Measurements from ENCODE around the gene GLB1L2.

Gene GLB1L2

GRCh38 chr11:134350381-134350780 lies 18.6 kb downstream of the GLB1L2 start:
- H3K9me3 Mint-ChIP-seq (ENCODE audit: low read depth), result peaks cover 3% of the 10 kb centered on the region
- peaks cover 4% of the 10 kb centered on the region for H3K4me1 Mint-ChIP-seq (ENCODE audit: low read depth)
- H3K4me3 Mint-ChIP-seq, result no peak overlapping the region
- peaks cover 4% of the 10 kb centered on the region for H3K36me3 Mint-ChIP-seq
- no peaks in the 10 kb centered on the region for H3K27me3 Mint-ChIP-seq
- H3K27ac Mint-ChIP-seq, result no peak overlapping the region

GRCh38 chr11:134352111-134352510 lies 20.3 kb downstream of the GLB1L2 start:
- H3K4me1 Mint-ChIP-seq (ENCODE audit: low read depth), result peaks cover 4% of the 10 kb centered on the region
- peaks cover 2% of the 10 kb centered on the region for H3K36me3 Mint-ChIP-seq

GRCh38 chr11:134355136-134355535 lies 23.3 kb downstream of the GLB1L2 start:
- Mint-ChIP-seq H3K4me1 (ENCODE audit: low read depth) (peaks cover 7% of the 10 kb centered on the region), H3K27ac (no peak overlapping the region), H3K27me3 (peaks cover 5% of the 10 kb centered on the region), H3K36me3 (peaks cover 2% of the 10 kb centered on the region), H3K9me3 (ENCODE audit: low read depth) (peaks cover 3% of the 10 kb centered on the region), H3K4me3 (no peak overlapping the region)

More at GRCh38 chr11:134352111-134352510, 20.3 kb downstream of the GLB1L2 start:
- H3K27me3 Mint-ChIP-seq, result no peaks in the 10 kb centered on the region
- no peak overlapping the region for H3K27ac Mint-ChIP-seq
- H3K4me3 Mint-ChIP-seq, result no peak overlapping the region
- H3K9me3 Mint-ChIP-seq (ENCODE audit: low read depth), result peaks cover 3% of the 10 kb centered on the region

GRCh38 chr11:134355656-134356055 lies 23.9 kb downstream of the GLB1L2 start:
- Mint-ChIP-seq H3K27me3 (peaks cover 7% of the 10 kb centered on the region), H3K27ac (no peak overlapping the region), H3K36me3 (peaks cover 2% of the 10 kb centered on the region), H3K4me3 (no peak overlapping the region), H3K4me1 (ENCODE audit: low read depth) (peaks cover 8% of the 10 kb centered on the region), H3K9me3 (ENCODE audit: low read depth) (peaks cover 3% of the 10 kb centered on the region)

GRCh38 chr11:134356656-134357544 lies 25.1 kb downstream of the GLB1L2 start:
- Mint-ChIP-seq H3K4me3 (no peak overlapping the region), H3K27me3 (peaks cover 8% of the 10 kb centered on the region), H3K4me1 (ENCODE audit: low read depth) (peaks cover 14% of the 10 kb centered on the region), H3K9me3 (ENCODE audit: low read depth) (peaks cover 3% of the 10 kb centered on the region), H3K36me3 (peaks cover 3% of the 10 kb centered on the region), H3K27ac (no peak overlapping the region)

GRCh38 chr11:134357545-134357839 lies 25.7 kb downstream of the GLB1L2 start:
- Mint-ChIP-seq H3K9me3 (ENCODE audit: low read depth) (peaks cover 3% of the 10 kb centered on the region), H3K27ac (no peak overlapping the region), H3K4me3 (no peak overlapping the region), H3K36me3 (peaks cover 5% of the 10 kb centered on the region), H3K27me3 (peaks cover 8% of the 10 kb centered on the region), H3K4me1 (ENCODE audit: low read depth) (peaks cover 16% of the 10 kb centered on the region)

- Mint-ChIP-seq H3K27ac (no peak overlapping the region), H3K9me3 (ENCODE audit: low read depth) (peaks cover 3% of the 10 kb centered on the region), H3K36me3 (peaks cover 5% of the 10 kb centered on the region), H3K4me3 (no peak overlapping the region), H3K4me1 (ENCODE audit: low read depth) (peaks cover 16% of the 10 kb centered on the region), H3K27me3 (peaks cover 8% of the 10 kb centered on the region)
These were observed 26.5 kb downstream of the GLB1L2 start for GRCh38 chr11:134358165-134358855.

GRCh38 chr11:134358856-134359490 lies 27.2 kb downstream of the GLB1L2 start:
- Mint-ChIP-seq H3K4me3 (no peak overlapping the region), H3K9me3 (ENCODE audit: low read depth) (no peaks in the 10 kb centered on the region), H3K4me1 (ENCODE audit: low read depth) (peaks cover 16% of the 10 kb centered on the region), H3K36me3 (peaks cover 3% of the 10 kb centered on the region), H3K27ac (no peak overlapping the region), H3K27me3 (peaks cover 8% of the 10 kb centered on the region)

- H3K27ac Mint-ChIP-seq, result no peak overlapping the region
These were observed 27.9 kb downstream of the GLB1L2 start for GRCh38 chr11:134359646-134360045.

GRCh38 chr11:134360050-134360835 lies 28.5 kb downstream of the GLB1L2 start:
- peaks cover 3% of the 10 kb centered on the region for H3K36me3 Mint-ChIP-seq
- H3K27ac Mint-ChIP-seq, result no peak overlapping the region
- H3K4me1 Mint-ChIP-seq (ENCODE audit: low read depth), result peaks cover 16% of the 10 kb centered on the region
- H3K27me3 Mint-ChIP-seq, result peaks cover 8% of the 10 kb centered on the region
- H3K9me3 Mint-ChIP-seq (ENCODE audit: low read depth), result no peaks in the 10 kb centered on the region
- no peak overlapping the region for H3K4me3 Mint-ChIP-seq

More at GRCh38 chr11:134359646-134360045, 27.9 kb downstream of the GLB1L2 start:
- Mint-ChIP-seq H3K4me3 (no peak overlapping the region), H3K4me1 (ENCODE audit: low read depth) (peaks cover 16% of the 10 kb centered on the region), H3K27me3 (peaks cover 8% of the 10 kb centered on the region), H3K9me3 (ENCODE audit: low read depth) (no peaks in the 10 kb centered on the region), H3K36me3 (peaks cover 3% of the 10 kb centered on the region)

- peak overlapping the region; percentile 34 for H3K27ac Mint-ChIP-seq
- H3K27me3 Mint-ChIP-seq, result peaks cover 8% of the 10 kb centered on the region
- H3K9me3 Mint-ChIP-seq (ENCODE audit: low read depth), result no peaks in the 10 kb centered on the region
- peaks cover 3% of the 10 kb centered on the region for H3K36me3 Mint-ChIP-seq
- no peak overlapping the region for H3K4me3 Mint-ChIP-seq
- peaks cover 16% of the 10 kb centered on the region for H3K4me1 Mint-ChIP-seq (ENCODE audit: low read depth)
These were observed 29.9 kb downstream of the GLB1L2 start for GRCh38 chr11:134361661-134362060.

GRCh38 chr11:134362192-134362901 lies 30.6 kb downstream of the GLB1L2 start:
- Mint-ChIP-seq H3K27ac (peak overlapping the region; percentile 34), H3K36me3 (peaks cover 3% of the 10 kb centered on the region), H3K4me3 (no peak overlapping the region), H3K27me3 (peaks cover 8% of the 10 kb centered on the region), H3K9me3 (ENCODE audit: low read depth) (no peaks in the 10 kb centered on the region), H3K4me1 (ENCODE audit: low read depth) (peaks cover 16% of the 10 kb centered on the region)

GRCh38 chr11:134363161-134363560 lies 31.4 kb downstream of the GLB1L2 start:
- Mint-ChIP-seq H3K9me3 (ENCODE audit: low read depth) (no peaks in the 10 kb centered on the region), H3K27ac (no peak overlapping the region), H3K36me3 (peaks cover 3% of the 10 kb centered on the region), H3K4me3 (no peak overlapping the region), H3K4me1 (ENCODE audit: low read depth) (peaks cover 16% of the 10 kb centered on the region), H3K27me3 (peaks cover 8% of the 10 kb centered on the region)

- Mint-ChIP-seq H3K27ac (no peak overlapping the region), H3K4me1 (ENCODE audit: low read depth) (peaks cover 16% of the 10 kb centered on the region), H3K27me3 (peaks cover 8% of the 10 kb centered on the region), H3K36me3 (peaks cover 3% of the 10 kb centered on the region), H3K9me3 (ENCODE audit: low read depth) (no peaks in the 10 kb centered on the region), H3K4me3 (no peak overlapping the region)
These were observed 31.8 kb downstream of the GLB1L2 start for GRCh38 chr11:134363592-134363991.

Data from activated naive CD8-positive, alpha-beta T cell (primary cell).